GM12878 (cell line): Measurements from ENCODE around the gene HABP2. TPM values are rescaled to one million over a fixed set of nuclear protein-coding genes. Genes with fewer than 3 reads are reported as not detected.

Experiments used
- ATAC-seq: fragments of 200-7000 bp; cut with Tn5 transposase; 3 replicates; pipeline ENCODE4 v1.9.1; 2020; ENCODE audit warnings: mild to moderate bottlenecking, moderate library complexity
- BruUV-seq: library from RNA; stranded (reverse); fragments of 400-500 nt; replicated peaks from 2 replicates; lab custom pipeline; 2021; lab: Mats Ljungman, UMichigan
- CTCF ChIA-PET: fragments of 300-600 bp; sonication (Branson Sonifier 250); formaldehyde crosslinking; extraction: SDS; loops from one replicate; lab custom pipeline; 2021; ENCODE audit warnings: inconsistent platforms; lab: Yijun Ruan, JAX
- POLR2A ChIA-PET: fragments of 350-600 bp; formaldehyde crosslinking; extraction: SDS; loops from one replicate; lab custom pipeline; 2021; ENCODE audit warnings: inconsistent platforms; lab: Charles Lee
- RAD21 ChIA-PET: fragments of 300-600 bp; sonication (Branson Sonifier 250); formaldehyde crosslinking; loops from one replicate; lab custom pipeline; 2023; ENCODE audit warnings: antibody characterized with exemption; ENCODE audit not compliant: unreplicated experiment; lab: Charles Lee
- SMC1A ChIA-PET: fragments of 300-600 bp; sonication (Branson Sonifier 250); formaldehyde crosslinking; loops from one replicate; lab custom pipeline; 2023; ENCODE audit not compliant: unreplicated experiment, uncharacterized antibody; lab: Charles Lee
- DNase-seq: peaks from one replicate; pipeline ENCODE4 v3.0.0-alpha.2; 2011; ENCODE audit warnings: low read depth, low spot score
- FAIRE-seq: peaks from 3 replicates; lab custom pipeline; 2011; peaks lifted over from hg19 to GRCh38; lab: Jason Lieb, UNC
- H2AFZ ChIP-seq: 2 replicates; pipeline ENCODE4 v1.6.0; 2011; ENCODE audit warnings: low read depth, low read length, control low read depth; ENCODE audit not compliant: control insufficient read depth
- H3K27ac ChIP-seq: 2 replicates; pipeline ENCODE4 v1.5.1; 2011; ENCODE audit warnings: control low read depth; ENCODE audit not compliant: control insufficient read depth, insufficient read depth
- H3K27me3 ChIP-seq, 2 experiments: replicated peaks in 1 of 2; 2 replicates each; pipeline versions ENCODE4 v1.6.0 to v1.6.1; 2011; ENCODE audit warnings: low read length in 1 of 2; ENCODE audit not compliant: control insufficient read depth in 2 of 2, insufficient read depth in 2 of 2
- H3K36me3 ChIP-seq, 2 experiments: 2 replicates each; pipeline ENCODE4 v1.5.1; 2011; ENCODE audit warnings: low read length in 1 of 2; ENCODE audit not compliant: control insufficient read depth in 2 of 2, insufficient read depth in 2 of 2
- H3K4me1 ChIP-seq: 2 replicates; pipeline ENCODE4 v1.6.1; 2011; ENCODE audit warnings: mild to moderate bottlenecking, low read length, moderate library complexity, mixed read lengths; ENCODE audit not compliant: control insufficient read depth, insufficient read depth
- H3K4me2 ChIP-seq: 2 replicates; pipeline ENCODE4 v1.6.0; 2011; ENCODE audit warnings: control low read depth; ENCODE audit not compliant: control insufficient read depth, insufficient read depth
- H3K4me3 ChIP-seq: fragments of 200-600 bp; sonication (generic); 2 replicates; pipeline ENCODE4 v1.5.1; 2016
- H3K79me2 ChIP-seq: 2 replicates; pipeline ENCODE4 v1.6.0; 2011; ENCODE audit warnings: low read length; ENCODE audit not compliant: control insufficient read depth, insufficient read depth
- H3K9ac ChIP-seq: 2 replicates; pipeline ENCODE4 v1.8.0; 2011; ENCODE audit warnings: low read length, control low read depth, mixed read lengths; ENCODE audit not compliant: control insufficient read depth, insufficient read depth
- H3K9me3 ChIP-seq: replicated peaks from 3 replicates; pipeline ENCODE4 v1.5.1; 2011; ENCODE audit warnings: mild to moderate bottlenecking, low read length; ENCODE audit not compliant: control insufficient read depth, insufficient read depth
- H4K20me1 ChIP-seq: 2 replicates; pipeline ENCODE4 v1.6.0; 2011; ENCODE audit not compliant: control insufficient read depth, insufficient read depth
- BCLAF1 ChIP-seq: fragments of 450-650 bp; IDR thresholded peaks from 2 replicates; pipeline ENCODE4 v1.6.1; 2017; ENCODE audit warnings: antibody characterized with exemption, mild to moderate bottlenecking, moderate library complexity
- CREM ChIP-seq: IDR thresholded peaks from 2 replicates; pipeline ENCODE4 v1.6.1; 2014; ENCODE audit warnings: antibody characterized with exemption, low read depth
- KAT2A ChIP-seq: conservative IDR thresholded peaks from 2 replicates; pipeline ENCODE4 v1.6.1; 2011; ENCODE audit warnings: low read depth, low read length; ENCODE audit not compliant: control insufficient read depth
- NBN ChIP-seq: fragments of 450-650 bp; IDR thresholded peaks from 2 replicates; pipeline ENCODE4 v1.6.1; 2016
- ZNF384 ChIP-seq: IDR thresholded peaks from 2 replicates; pipeline ENCODE4 v1.6.1; 2012; ENCODE audit warnings: low read depth, mild to moderate bottlenecking, low read length, improper control_type of control experiment, borderline replicate concordance
- WGBS: methylation state at CpG from one replicate; pipeline ENCODE4 v1.1.6; 2016; ENCODE audit warnings: low lambda C conversion rate; ENCODE audit not compliant: insufficient replicate concordance, insufficient coverage; ENCODE audit errors: missing lambda C conversion rate; 5-methylcytosine and 5-hydroxymethylcytosine counted together
- in situ Hi-C: fragments of 300-500 bp; cut with MboI; formaldehyde crosslinking; loops from 9 replicates; pipeline ENCODE4 v1.14.3; 2018; ENCODE audit warnings: mixed read lengths
- intact Hi-C: fragments of 100-400 bp; cut with micrococcal nuclease; formaldehyde crosslinking; loops from one replicate; pipeline ENCODE4 v1.14.2; 2022; ENCODE audit not compliant: unreplicated experiment
- polyA plus RNA-seq, 11 experiments: library from polyadenylated mRNA; depleted of rRNA in 4 of 11; unstranded in 6 of 11; stranded (reverse) in 5 of 11; fragments of >200 nt; fragmentation: Nextera tagmentation in 4 of 11; fragmentation: Illumina TruSeq in 1 of 11; extraction: Ambion mirVana in 4 of 11; extraction: Trizol in 1 of 11; gene quantifications; 1 replicate in 1 of 11; 2 replicates in 10 of 11; pipeline versions ENCODE4 v1.2.1 to v1.2.3, GENCODE V29; 2011 to 2016; ENCODE audit warnings: inconsistent platforms in 2 of 11, missing spikeins in 2 of 11, low read depth in 1 of 11
- total RNA-seq, 4 experiments: library from RNA; depleted of rRNA in 3 of 4; stranded (reverse); fragments of >200 nt in 3 of 4; fragmentation: Illumina TruSeq in 1 of 4; extraction: Trizol in 1 of 4; gene quantifications; 2 replicates each; pipeline versions ENCODE4 v1.2.1 to v1.2.3, GENCODE V29; 2013 to 2021

The HABP2 gene
- total and polyA plus RNA-seq, 10 of the 15 experiments (the other 5 are each of a cell fraction or from before 2014, with no cell fraction given): 0.13 TPM; not detected in 9

- peaks cover 2 to 3% of the 10 kb centered on the region in 2 experiments; a peak in 2 of 4 replicates for H3K27me3 ChIP-seq
- BruUV-seq: no TSS peak
- no peak overlapping the region for H3K4me2 ChIP-seq
- 11% methylated on average over 6 of the region's 6 CpGs for WGBS
- ChIA-PET SMC1A (interaction anchor here (0.6 kb wide), 1 partner anchor 603 kb away, joined by 3 read pairs; no protein-coding TSS in a partner anchor), POLR2A (interaction anchor here (0.6 kb wide), 1 partner anchor 122 kb away, joined by 5 read pairs; no protein-coding TSS in a partner anchor), RAD21 (no interaction called here), CTCF (interaction anchor here (0.6 to 3.1 kb wide), 3 partner anchors 10 to 12 kb away, joined by 4 to 11 read pairs (median 5); no protein-coding TSS in a partner anchor)
- FAIRE-seq: no peak
- in situ Hi-C loops (no loop called here), intact Hi-C loops (no loop called here)
- H3K79me2 ChIP-seq: no peaks in the 10 kb centered on the region
- no peaks in the 10 kb centered on the region for H3K36me3 ChIP-seq
- ATAC-seq: no peak
- TF ChIP-seq ZNF384: no peak
- TF ChIP-seq NBN: no peak
- TF ChIP-seq KAT2A: no peak
- TF ChIP-seq CREM: no peak
- TF ChIP-seq BCLAF1: no peak
- H3K4me3 ChIP-seq: no peak overlapping the region
- H3K4me1 ChIP-seq: no peaks in the 10 kb centered on the region
- no peak overlapping the region for H3K27ac ChIP-seq
- no peak overlapping the region for H2AFZ ChIP-seq
- no peak for DNase-seq
- no peaks in the 10 kb centered on the region for H4K20me1 ChIP-seq
- H3K9ac ChIP-seq: no peak overlapping the region
- no peaks in the 10 kb centered on the region for H3K9me3 ChIP-seq
These were observed 75.0 kb downstream of the HABP2 start for GRCh38 chr10:113627836-113628235.
